Stimulated activated CD8-positive, alpha-beta memory T cell treated with anti-CD3 and anti-CD28 coated beads, Interleukin-7, amount 100 ng/mL, for 4 hours (primary cell): ENCODE data around the gene C10orf143.
A peak's percentile ranks its signal among the peaks of the same experiment; 100 is the strongest.
"Not testable (repeated sequence)": the region's sequence is repeated elsewhere in the genome, so short reads cannot be mapped to it uniquely, and the experiment has no call there.

Experiments
- DNase-seq, 2 donors: peaks; one replicate each; pipeline ENCODE4 v3.0.0-alpha.2; 2020; ENCODE audit warnings: low read depth in 2 of 2

C10orf143 gene

GRCh38 chr10:130111852-130112180 is 1.2 kb upstream of the C10orf143 start:
- DNase-seq = no peak

GRCh38 chr10:130111113-130111851 is 652 bp upstream of the C10orf143 start:
- DNase-seq = peak; percentile 92 to 93

- peak; percentile 37 to 53 for DNase-seq
Measured at GRCh38 chr10:130109796-130110245, 809 bp downstream of the C10orf143 start.

- no peak for DNase-seq
Measured at GRCh38 chr10:130108934-130109604, 1.6 kb downstream of the C10orf143 start.

GRCh38 chr10:130108146-130108545 is 2.5 kb downstream of the C10orf143 start:
- peak in 1 of 2 donors; percentile 15 for DNase-seq

- DNase-seq = no peak
Measured at GRCh38 chr10:130105724-130106123, 4.9 kb downstream of the C10orf143 start.

- DNase-seq = no peak
Measured at GRCh38 chr10:130099344-130099743, 11.3 kb downstream of the C10orf143 start.

- DNase-seq = not testable (repeated sequence)
Measured at GRCh38 chr10:130090565-130090964, 20.1 kb downstream of the C10orf143 start.

GRCh38 chr10:130080461-130080814 is 30.2 kb downstream of the C10orf143 start:
- no peak for DNase-seq

GRCh38 chr10:130079614-130080460 is 30.8 kb downstream of the C10orf143 start:
- no peak for DNase-seq

- DNase-seq = no peak
Measured at GRCh38 chr10:130078120-130078519, 32.5 kb downstream of the C10orf143 start.

GRCh38 chr10:130076681-130077080 is 33.9 kb downstream of the C10orf143 start:
- DNase-seq = no peak

- DNase-seq = no peak
Measured at GRCh38 chr10:130074639-130075038, 36.0 kb downstream of the C10orf143 start.

GRCh38 chr10:130073912-130074311 is 36.7 kb downstream of the C10orf143 start:
- no peak for DNase-seq

GRCh38 chr10:130072247-130072646 is 38.4 kb downstream of the C10orf143 start:
- DNase-seq = no peak

- no peak for DNase-seq
Measured at GRCh38 chr10:130067893-130068292, 42.7 kb downstream of the C10orf143 start.

- no peak for DNase-seq
Measured at GRCh38 chr10:130066743-130067142, 43.9 kb downstream of the C10orf143 start.

- DNase-seq = no peak
Measured at GRCh38 chr10:130065251-130065650, 45.4 kb downstream of the C10orf143 start.

- no peak for DNase-seq
Measured at GRCh38 chr10:130064783-130065182, 45.8 kb downstream of the C10orf143 start.

GRCh38 chr10:130062976-130063375 is 47.7 kb downstream of the C10orf143 start:
- no peak for DNase-seq

- DNase-seq = no peak
Measured at GRCh38 chr10:130062201-130062600, 48.4 kb downstream of the C10orf143 start.

GRCh38 chr10:130061760-130062159 is 48.9 kb downstream of the C10orf143 start:
- DNase-seq = no peak
